Stimulated activated CD4-positive, alpha-beta T cell treated with anti-CD3 and anti-CD28 coated beads, Interleukin-15, amount 100 ng/mL, for 1 hour (primary cell): ENCODE measurements around the gene GNB1L.

Source experiments
- DNase-seq, 2 donors: peaks; one replicate each; pipeline ENCODE4 v3.0.0-alpha.2; 2020; ENCODE audit warnings: low read depth in 1 of 2, low spot score in 1 of 2

Gene GNB1L

DNA sequence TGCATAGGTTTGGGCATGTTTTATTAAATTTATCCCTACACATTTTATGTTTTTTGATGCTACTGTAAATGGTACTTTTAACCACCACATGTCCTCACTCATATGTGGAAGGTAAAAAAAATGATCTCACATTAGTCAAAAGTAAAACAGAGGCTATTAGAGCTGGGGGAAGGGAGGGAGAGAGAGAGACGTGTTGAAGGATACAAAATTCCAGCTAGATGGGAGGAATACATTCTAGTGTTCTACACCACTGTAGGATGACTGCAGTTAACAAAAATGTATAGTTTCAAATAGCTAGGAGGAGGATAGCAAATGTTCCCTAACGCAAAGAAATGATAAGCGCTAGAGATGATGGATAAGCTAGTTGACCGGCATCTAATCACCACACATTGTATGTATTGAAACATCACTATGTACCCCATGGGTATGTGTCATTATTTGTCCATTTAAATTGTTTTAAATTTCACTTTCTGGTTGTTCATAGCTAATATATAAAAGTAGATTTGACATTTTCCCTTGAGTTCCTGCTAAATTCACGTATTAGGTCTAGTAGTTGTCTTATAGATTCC is 9.9 kb upstream of the GNB1L start:
- no peak for DNase-seq

DNA sequence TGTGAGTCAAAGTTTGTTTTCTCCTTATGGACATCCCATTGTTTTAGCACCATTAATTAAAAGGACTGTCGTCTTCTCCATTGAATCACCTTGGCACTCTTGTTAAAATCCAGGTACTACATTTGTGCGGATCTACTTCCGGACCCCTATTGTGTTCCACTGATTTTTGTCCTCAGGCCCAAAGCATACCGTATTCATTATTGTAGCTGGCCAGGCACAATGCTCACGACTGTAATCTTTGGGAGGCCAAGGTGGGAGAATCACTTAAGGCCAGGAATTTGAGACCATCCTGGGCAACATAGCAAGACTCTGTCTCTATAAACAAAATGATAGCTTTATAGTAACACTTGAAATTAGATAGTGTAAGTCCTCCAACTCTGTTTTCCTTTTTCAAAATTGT is 8.9 kb upstream of the GNB1L start:
- no peak for DNase-seq

DNA sequence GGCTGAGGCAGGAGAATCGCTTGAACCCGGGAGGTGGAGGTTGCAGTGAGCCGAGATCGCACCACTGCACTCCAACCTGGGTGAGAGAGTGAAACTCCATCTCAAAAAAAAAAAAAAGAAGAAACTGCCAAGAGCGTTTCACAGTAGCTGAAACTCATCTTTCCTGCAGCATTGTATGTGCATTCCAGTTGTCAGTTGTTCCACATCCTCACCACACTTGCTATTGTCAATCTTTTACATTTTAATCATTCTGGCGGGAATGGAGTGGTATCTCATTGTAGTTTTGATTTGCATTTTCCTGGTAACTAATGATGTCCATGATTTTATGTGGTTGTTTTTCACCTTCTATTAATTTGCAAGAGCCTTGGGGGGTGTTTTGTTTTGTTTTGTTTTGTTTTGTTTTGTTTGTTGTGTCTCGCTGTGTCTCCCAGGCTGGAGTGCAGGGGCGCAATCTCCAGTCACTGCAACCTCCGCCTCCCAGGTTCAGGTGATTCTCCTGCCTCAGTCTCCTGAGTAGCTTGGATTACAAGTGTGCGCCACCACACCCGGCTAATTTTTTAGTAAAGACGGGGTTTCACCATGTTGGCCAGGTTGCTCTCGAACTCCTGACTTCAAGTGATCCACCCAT is 8.1 kb upstream of the GNB1L start:
- DNase-seq, result no peak

DNA sequence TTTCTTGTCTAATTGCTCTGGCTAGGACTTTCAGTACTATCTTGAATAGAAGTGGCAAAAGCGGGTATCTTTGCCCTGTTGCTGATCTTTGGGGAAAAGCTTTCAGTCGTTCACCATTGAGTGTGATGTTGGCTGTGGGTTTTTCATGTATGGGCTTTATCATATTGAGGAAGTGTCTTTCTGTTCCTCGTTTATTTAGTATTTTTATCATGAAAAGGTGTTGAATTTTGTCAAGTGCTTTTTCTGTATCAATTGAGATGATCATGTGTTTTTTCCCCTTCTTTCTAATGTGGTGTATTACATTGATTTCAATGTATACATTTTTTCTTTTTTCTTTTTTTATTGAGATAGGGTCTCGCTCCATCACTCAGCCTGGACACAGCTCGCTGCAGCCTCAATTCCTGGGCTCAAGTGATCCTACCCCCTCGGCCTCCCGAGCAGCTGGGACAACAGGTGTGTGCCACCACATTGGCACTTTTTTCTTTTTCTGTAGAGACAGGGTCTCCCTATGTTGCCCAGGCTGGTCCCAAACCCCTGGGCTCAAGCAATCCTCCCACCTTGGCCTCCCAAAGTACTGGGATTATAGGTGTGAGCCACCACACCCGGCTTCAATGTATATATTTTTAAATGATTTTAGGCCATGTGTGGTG is 5.3 kb upstream of the GNB1L start:
- DNase-seq, result no peak

DNA sequence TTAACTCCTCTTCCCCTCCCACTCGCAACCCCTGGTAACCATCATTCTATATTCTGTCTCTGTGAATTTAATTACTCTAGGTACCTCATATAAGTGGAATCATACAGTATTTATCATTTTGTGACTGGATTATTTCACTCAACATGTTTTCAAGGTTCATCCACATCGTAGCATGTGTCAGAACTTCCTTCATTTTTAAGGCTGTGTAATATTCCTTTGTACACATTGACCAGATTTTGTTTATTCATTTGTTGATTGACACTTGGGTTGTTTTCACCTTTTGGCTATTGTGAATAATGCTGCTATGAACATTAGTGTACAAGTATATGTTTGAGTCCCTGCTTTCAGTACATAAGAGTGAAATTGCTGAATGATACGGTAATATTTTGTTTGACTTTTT is 2.7 kb upstream of the GNB1L start:
- DNase-seq, result no peak

DNA sequence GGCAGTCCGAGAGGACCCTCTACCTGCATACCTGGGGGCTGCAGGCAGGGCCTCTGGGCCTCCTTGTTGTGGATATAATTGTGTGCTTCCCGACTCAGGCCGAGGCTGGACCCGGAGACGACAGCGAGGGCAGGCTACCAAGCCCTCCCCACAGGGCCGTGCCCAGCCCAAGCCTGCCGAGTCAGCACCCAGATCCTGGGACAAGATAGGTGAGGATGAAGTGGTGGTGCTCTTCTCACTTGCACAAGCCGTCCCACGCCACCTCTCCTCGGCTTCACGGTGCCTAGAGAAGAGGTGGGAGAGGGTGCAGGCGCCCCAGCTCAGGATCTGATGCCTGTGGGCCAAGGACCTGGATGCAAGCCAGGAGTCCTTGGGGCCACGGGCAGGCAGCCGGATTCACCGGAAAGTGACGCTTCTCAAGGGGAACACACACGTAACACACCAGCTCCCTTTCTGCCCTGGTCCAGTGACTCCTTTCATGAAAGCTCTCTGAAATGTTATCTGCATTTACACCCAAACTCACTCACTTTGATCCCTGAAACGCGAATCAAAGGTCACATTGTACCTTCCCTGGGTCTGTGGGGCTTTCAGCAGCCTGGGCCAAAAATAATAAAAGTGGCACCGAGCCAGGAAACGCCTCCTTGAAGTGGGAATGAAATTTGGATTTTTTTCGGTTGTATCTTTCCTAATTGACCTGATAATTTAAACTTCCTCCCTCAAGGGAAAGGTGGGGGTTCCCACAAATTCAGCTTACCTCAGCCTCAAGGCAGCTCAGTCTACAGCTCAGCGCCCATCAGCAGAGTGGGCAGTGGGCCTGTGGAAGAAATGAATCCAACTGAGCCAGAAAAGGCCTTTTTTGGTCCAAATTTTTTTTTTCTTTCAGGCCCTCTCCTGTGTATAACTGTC is 1.1 kb upstream of the GNB1L start:
- DNase-seq, result peak in 1 of 2 donors; percentile 47

DNA sequence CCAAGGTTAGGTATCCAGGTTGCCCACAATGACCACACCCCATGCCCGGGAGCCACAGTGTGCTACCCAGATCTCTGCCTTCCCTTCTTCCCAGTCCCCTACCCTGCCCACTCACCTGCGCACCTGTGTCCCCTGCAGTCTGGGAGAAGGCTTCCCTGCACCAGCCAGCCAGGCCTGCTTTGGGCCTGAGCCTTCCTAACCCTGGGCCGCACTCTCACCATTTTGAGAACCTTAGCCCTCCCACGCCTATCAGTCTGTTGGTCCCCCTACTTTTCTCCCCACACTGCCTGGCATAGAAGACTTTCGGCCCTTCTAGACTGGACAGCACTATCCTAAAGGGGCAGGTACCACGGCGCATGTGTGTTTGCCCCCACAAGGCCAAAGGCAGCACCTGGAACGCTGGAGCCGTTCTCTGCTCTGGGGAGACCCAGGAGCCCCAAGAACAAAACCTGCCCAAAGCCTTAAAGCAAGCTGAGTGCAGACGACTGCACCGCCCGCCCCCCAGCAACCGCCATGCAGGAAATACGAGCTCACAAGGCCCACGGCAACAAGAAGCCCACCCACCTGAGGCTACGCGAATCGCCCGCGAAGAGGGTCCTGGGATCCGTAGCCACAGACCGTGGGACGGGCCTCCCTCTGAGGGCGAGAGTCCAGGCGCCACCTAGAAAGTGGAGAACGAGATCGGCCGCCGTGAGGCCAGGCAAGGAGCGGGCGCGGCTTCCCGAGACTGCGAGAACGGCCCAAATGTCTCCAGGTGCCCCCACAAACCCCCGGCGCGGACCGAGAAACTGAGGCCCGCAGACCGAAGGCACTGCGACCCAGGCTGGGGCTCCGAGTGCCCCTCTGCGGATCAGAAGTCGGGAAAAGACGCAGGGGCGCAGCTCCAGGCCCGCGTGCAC is 546 bp downstream of the GNB1L start:
- no peak for DNase-seq

DNA sequence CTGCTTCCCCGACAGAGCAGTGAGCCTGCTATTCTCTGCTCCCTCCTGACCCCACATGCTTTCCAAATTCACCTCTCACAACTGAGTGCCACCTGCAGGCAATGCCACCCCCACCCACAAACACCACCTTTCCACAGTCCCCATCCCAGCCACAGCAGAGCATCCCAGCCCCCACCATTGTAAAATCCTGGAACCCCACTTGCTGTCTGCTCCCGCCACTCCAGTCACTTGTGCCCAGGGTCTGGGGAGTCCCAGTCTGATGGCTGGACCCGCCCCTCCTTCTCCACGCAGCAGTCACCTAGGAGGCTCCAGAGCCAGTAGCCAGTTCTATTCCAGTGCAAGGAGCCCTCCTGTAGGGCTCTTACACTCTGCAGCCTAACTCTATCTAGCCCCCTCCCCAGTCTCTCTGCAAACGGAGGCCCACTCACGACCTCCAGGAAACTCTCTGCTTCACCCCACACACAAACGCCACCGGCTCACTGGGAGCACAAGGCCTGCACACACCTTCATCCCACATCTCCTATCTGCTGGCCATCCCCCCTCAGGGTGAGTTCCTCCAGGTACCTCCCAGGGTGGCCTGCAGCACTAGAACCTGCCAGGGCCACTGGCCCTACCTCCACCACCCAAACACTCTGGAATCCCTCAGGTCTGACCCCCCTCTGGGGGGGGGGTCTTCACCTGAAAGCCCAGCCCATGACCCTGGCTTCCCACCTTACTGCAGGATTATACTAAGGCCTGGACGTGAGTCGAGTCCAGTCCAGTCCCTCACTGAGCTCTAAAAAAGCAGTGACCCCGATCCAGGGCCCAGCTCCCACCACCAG is 1.4 kb downstream of the GNB1L start:
- no peak for DNase-seq

DNA sequence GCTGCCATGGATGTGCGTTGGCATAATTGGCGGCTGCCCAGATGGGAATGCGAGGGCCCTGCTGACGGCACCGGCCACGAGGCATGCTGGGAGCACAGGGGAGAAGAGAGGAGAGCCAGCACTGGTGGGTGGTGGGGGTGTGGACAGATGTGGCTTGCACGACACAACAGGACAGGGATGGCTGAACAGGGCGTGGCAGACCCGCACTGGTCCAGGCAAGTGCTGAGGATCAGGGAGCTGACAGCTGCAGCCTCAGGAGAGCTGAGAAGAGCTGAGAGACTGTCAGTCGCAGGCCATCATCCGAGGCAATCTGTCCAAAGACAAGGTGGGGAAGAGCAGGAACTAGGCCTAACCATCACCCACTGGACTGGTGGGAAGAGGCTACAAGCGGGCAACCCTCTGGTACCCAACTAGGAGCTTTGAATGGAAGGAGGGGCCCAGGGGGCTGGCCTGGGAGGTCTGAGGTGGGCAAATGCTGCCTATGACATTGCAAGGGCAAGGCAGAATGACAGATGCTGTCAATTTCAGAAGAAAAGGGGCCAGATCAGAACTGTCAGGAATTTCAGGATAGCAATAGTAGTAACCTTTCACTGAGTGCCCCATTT is 2.4 kb downstream of the GNB1L start:
- no peak for DNase-seq

DNA sequence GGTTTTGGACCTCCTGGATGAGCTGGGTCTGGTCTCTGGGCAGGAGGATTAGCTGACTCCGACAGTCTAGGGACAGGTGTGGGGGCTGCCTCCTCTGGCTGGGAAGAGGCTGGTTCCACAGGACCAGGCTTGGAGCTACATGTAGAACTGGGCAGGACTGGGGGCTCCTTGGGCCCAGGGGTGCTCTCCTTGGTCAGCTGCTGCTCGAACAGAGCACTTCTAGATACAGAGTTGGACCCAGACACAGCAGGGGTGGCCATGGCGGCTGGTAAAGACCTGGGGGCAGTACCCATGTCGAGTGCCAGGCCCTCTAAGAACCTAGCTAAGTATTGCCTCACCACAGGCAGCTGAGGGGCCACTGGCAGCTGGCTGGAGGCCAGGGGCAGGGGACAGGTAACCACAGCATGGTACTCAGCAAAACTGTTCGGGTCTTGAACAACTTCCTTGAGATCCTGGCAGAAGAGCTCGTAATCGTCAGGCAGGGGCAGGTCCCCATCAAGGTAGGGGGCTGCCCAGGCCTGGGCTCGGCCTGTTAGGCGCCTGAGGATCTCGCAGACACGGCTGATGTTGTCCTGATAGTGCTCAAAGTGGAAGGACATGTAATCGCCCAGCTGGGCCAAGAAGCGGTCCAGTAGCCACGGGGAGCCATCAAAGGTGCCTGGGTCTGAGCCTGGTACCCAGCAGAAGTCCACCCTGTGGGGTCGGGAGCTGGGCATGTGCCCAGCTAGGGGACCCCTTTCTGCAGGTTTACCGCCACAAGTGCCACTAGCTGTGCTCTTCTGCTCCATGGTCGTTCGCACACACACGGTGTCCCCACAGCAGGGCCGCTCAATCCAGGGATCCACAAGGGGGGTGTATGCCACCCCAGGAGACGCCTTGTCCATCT is 3.1 kb downstream of the GNB1L start:
- no peak for DNase-seq

DNA sequence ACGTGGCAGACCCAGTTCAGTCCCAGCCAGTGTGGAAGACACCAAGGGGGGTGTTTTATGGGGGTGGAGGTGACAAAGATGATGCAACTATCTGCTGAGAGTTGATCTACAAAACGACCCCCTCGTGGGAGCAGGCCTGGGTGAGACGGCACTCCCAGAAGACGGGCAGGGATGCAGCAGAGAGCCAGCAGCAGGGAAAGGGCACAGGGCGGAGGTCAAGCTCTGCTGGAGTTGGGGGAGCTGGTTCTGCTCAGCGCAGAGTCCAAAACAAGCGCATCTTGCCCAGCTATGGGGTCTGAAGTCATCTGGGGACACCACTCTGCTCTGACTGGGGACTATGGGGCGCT is 3.9 kb downstream of the GNB1L start:
- no peak for DNase-seq

DNA sequence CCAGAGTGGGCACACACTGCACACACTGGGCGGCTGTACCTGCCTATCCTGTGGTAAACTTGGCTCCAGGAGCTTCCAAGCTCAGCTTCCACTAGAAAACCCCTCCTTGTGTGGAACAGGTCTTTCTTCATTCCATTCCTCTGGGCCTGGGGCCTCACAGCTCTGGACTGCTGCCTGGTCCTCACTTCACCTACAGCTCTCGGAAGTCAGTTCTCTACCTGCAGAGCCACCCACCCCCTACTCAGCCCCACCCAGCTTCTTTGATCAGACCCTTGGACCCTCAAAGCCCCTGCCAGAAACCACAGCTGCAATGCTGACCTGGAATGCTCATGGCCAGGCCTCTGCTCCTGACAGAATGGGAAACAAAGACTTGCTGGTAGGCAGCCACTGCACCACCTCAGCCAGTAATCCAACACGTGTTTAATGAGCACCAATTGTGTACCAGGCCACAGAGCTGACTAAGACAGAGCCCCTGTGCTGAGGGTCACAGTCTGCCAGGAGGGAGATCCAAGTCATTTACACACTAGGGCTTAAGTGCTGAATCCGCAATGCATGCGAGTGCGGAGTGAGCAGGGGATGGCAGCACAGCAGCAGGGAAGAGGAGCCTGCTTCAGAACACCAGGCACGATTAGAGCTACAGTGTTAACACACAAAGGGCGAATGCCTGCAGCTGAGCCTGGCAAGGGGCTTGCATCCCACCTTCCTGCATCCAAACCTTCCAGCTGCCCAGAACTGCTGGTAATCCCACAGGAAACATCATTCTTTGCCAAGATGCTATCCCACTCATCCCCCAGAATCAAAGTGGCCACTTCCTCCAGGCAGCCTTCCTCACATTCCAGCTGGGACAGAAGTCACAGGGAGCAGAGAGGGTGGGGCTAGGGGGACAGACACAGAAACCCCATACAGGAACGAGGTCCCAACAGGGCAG is 4.6 kb downstream of the GNB1L start:
- DNase-seq, result no peak

DNA sequence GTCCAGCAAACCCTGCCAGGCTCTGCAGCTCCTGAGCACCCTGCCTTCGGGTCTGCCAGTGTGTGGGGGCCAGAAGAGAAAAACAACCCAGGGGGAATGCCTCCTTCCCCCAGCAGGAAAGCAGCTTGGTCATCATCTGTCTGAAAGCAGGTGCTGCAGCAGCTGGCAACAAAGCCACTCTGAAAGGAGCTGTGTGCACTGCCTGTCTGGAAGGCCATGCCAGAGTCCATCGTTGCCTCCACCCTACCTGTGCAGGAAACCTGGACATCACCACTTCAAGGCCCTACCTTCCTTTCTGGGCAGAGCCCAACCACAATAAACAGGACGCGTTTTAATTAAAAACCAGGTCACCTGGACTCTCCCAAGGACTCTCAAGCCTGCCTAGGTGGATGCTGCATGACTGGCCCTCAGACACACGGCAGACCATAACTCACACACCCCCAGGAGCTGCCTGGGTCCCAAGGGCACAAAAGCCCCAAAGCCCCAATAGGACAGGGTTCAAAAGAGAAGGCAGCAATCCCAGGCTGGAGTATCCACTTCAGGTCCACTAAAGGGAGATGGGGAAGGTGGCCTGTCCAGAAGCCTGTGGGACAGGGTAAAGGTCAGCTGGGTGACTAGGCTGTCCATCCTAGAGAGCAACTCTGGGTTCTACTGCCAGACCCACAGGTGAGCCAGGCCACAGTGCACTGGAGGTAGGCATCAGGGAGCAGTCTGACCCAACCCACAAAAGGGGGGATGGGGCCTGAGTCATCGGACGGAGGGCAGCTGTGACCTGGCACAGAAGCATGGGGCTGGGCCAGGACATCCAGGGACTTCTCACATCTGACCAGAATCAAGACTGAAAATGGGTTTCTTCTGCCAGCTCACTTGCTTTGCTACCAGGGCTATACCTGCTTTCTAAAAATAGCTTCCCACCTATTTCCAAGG is 6.1 kb downstream of the GNB1L start:
- DNase-seq, result no peak

DNA sequence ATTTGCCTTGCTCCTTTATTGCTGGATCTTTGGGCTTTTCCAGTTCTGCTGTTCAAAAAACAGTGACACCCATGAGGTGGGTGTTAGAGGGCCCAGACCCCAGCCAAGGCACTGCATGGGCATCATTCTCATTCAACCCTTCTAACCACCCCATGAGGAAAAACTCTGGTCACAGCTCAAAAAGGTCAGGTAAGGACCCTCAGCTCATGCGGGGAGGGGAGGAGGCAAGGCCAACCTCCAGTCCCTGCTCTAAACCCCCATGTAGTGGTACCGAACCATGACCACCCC is 7.4 kb downstream of the GNB1L start:
- no peak for DNase-seq

DNA sequence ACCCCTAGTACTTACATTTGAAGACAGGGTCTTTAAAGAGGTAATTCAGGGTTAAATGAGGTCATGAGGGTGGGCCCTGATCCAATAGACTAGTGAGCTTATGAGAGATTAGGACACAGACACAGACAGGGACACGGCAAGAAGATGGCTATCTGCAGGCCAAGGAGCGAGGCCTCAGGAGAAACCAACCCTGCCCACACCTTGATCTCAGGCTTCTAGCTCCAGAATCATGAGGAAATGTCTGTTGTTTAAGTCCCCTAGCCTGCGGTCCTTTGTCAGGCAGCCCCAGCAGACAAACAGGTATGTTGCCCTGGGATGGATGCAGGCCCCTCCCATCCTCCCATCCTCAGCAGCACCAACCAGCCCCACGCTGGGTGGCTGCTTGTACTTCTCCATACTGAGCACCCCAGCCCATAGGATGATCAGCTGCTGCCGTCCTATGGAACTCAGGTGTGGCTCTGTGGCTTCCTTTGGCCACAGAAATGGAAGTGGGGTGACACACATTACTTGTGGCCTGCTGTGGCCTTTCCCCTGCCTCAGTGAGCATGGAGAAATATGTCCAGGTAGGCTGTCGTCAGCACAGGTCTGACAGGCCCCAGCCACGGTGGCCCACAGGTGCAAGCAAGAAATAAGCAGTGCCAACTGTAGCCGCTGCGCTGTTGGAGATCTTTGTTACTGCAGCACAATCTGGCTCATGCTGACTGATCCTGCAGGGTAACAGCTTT is 7.9 kb downstream of the GNB1L start:
- DNase-seq, result no peak

DNA sequence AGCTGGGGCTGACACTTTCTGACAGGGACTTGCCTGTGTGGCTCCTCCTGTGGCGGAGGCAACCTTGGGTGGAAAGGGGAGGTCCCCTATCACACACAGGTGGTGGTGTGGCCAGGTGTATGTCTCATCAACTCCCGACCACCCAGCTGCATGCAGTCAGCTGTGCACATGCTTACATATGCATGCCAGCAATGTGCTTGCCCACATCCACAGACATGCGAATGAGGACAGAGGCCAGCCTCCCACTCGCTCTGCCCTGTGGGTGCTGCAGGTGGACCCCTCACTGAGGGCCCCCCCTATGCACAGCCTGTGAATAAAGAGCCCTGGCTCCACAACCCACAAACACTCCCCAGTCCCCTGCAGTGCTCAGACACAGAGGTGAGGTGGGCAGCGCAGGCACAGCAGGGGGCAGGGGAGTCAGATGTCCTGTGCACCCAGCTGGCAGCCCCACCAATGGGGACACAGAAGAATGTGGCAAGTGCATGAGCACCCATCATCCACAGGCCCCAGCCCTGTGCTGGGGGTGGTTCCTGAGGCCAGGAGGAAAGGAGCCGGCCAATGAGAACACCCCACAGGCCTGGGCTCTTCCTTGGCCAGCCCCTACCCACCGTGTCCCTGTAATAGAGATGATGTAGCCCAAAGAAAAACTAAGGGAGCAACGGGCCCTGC is 9.5 kb downstream of the GNB1L start:
- no peak for DNase-seq
